ENCODE results near the gene APOL4. TPM values are rescaled to one million over a fixed set of nuclear protein-coding genes. Genes with fewer than 3 reads are reported as not detected.

APOL4 gene
- total and polyA plus RNA-seq, 4 donors: 5.9 to 15.9 (median 9.1) TPM

GRCh38 chr22:36196254-36197064 lies 5.2 kb downstream of the APOL4 start:
- no peaks in the 10 kb centered on the region for H3K27me3 ChIP-seq (ENCODE audit: control insufficient read depth in 3 of 3, insufficient read depth in 3 of 3, low read length in 2 of 3)
- no peak for TF ChIP-seq CTCF (IDR thresholded peaks at IDR 0.05; ENCODE audit: control extremely low read depth, extremely low read depth)
- WGBS, 2 donors: 50 to 54% methylated on average over 6 of the region's 6 CpGs
- no peaks in the 10 kb centered on the region for H3K36me3 ChIP-seq (ENCODE audit: control insufficient read depth in 4 of 4, insufficient read depth in 4 of 4, low read length in 4 of 4)
- no peak overlapping the region for H3K9ac ChIP-seq (ENCODE audit: insufficient read depth in 1 of 2, low read length in 2 of 2)
- no peak for ATAC-seq (ENCODE audit: insufficient read depth, low FRiP score)
- DNase-seq: no peak
- peaks cover 3 to 22% (median 15%) of the 10 kb centered on the region in 5 donors for H3K4me1 ChIP-seq (ENCODE audit: control insufficient read depth in 5 of 5, insufficient read depth in 5 of 5, low read length in 5 of 5)
- peak overlapping the region in 1 of 2 donors; percentile 1 for H3K27ac ChIP-seq (ENCODE audit: low read depth in 1 of 2, low read length in 1 of 2)
- H3K9me3 ChIP-seq (ENCODE audit: control insufficient read depth in 4 of 4, insufficient read depth in 3 of 4, low read length in 3 of 4): no peaks in the 10 kb centered on the region
- no peak overlapping the region for H3K4me3 ChIP-seq

- Histone ChIP-seq H3K27me3 (ENCODE audit: control insufficient read depth in 3 of 3, insufficient read depth in 3 of 3, low read length in 2 of 3) (no peaks in the 10 kb centered on the region), H3K27ac (ENCODE audit: low read depth in 1 of 2, low read length in 1 of 2) (no peak overlapping the region), H3K9me3 (ENCODE audit: control insufficient read depth in 4 of 4, insufficient read depth in 3 of 4, low read length in 3 of 4) (no peaks in the 10 kb centered on the region), H3K4me1 (ENCODE audit: control insufficient read depth in 5 of 5, insufficient read depth in 5 of 5, low read length in 5 of 5) (peaks cover 3 to 21% (median 14%) of the 10 kb centered on the region in 5 donors), H3K36me3 (ENCODE audit: control insufficient read depth in 4 of 4, insufficient read depth in 4 of 4, low read length in 4 of 4) (peaks cover 0 to 1% (median 0%) of the 10 kb centered on the region in 4 donors), H3K9ac (ENCODE audit: insufficient read depth in 1 of 2, low read length in 2 of 2) (no peak overlapping the region), H3K4me3 (no peak overlapping the region)
- peak; percentile 66 for TF ChIP-seq CTCF (IDR thresholded peaks at IDR 0.05; ENCODE audit: control extremely low read depth, extremely low read depth)
- WGBS, 2 donors: 47 to 55% methylated on average over 5 of the region's 5 CpGs
- DNase-seq (peak; percentile 75 to 83 (median 82)), ATAC-seq (ENCODE audit: insufficient read depth, low FRiP score) (peak; percentile 58)
Measured at GRCh38 chr22:36194971-36195370, 6.6 kb downstream of the APOL4 start.

- Histone ChIP-seq H3K27ac (ENCODE audit: low read depth in 1 of 2, low read length in 1 of 2) (no peak overlapping the region), H3K4me3 (no peak overlapping the region), H3K27me3 (ENCODE audit: control insufficient read depth in 3 of 3, insufficient read depth in 3 of 3, low read length in 2 of 3) (no peaks in the 10 kb centered on the region), H3K9me3 (ENCODE audit: control insufficient read depth in 4 of 4, insufficient read depth in 3 of 4, low read length in 3 of 4) (no peaks in the 10 kb centered on the region), H3K36me3 (ENCODE audit: control insufficient read depth in 4 of 4, insufficient read depth in 4 of 4, low read length in 4 of 4) (peaks cover 0 to 1% (median 0%) of the 10 kb centered on the region in 4 donors), H3K9ac (ENCODE audit: insufficient read depth in 1 of 2, low read length in 2 of 2) (no peak overlapping the region), H3K4me1 (ENCODE audit: control insufficient read depth in 5 of 5, insufficient read depth in 5 of 5, low read length in 5 of 5) (peaks cover 3 to 21% (median 14%) of the 10 kb centered on the region in 5 donors)
- DNase-seq: no peak
- 87 to 96% methylated on average over 2 of the region's 2 CpGs for WGBS, 2 donors
- TF ChIP-seq CTCF (IDR thresholded peaks at IDR 0.05; ENCODE audit: control extremely low read depth, extremely low read depth): no peak
- no peak for ATAC-seq (ENCODE audit: insufficient read depth, low FRiP score)
Measured at GRCh38 chr22:36194385-36194784, 7.2 kb downstream of the APOL4 start.
